GM21619 (cell line): ENCODE measurements around the gene RCBTB1.

Experiments used
- ATAC-seq: cut with Tn5 transposase; IDR thresholded peaks from one replicate; pipeline ENCODE4 v1.9.1; 2021; ENCODE audit not compliant: unreplicated experiment

RCBTB1 gene

DNA sequence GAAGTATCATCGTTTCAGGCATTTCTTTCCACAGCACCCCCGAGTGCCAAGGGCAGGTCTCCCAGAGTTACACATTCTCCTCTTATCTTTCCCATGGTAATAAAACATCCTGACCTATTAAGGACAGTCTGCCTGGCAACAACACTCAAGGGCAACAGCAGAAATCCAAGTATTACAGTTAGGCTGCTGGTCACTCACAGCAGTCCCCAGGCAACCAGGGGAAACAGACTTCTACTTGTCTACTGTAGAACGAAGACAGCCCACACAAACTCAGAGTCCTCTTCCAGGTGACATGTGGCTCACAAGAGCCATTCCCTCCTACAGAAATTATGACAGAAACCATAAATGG is 24.3 kb downstream of the RCBTB1 start:
- no peak for ATAC-seq

DNA sequence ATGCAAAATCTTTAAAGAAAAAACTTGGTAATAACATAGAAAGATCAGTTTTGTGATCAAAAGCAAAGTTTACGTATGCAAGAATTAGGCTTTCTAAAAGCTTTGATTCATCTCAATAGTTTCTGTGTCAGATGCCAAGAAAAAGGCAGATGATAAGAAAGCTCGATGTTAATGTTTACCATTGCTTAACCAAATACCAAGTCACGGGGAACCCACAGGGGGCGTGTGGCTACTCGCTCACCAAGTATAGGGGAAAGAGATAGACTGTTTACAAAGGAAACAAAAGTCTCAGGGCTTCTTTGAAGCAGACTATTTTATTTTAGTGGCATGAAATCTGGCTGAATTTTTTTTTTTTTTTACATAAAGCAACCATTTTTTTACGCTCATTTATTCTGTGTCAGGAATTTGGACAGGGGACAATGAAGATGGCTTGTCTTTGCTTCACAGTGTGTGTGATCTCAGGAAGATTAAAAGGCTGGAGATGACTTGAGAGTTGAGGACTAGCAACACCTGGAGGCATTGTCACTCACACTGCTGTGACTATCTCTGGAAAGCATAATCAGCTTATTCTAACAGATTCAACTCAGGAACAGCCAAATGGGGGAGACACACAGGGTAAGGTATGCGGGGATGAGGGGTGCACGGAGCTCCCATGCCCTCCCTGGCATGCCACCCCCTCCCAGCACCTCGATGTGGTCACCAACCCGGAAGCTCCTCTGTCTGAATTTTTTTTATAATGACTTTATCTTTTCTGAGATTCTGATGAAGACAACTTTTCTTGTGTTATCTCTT is 24.9 kb downstream of the RCBTB1 start:
- no peak for ATAC-seq

DNA sequence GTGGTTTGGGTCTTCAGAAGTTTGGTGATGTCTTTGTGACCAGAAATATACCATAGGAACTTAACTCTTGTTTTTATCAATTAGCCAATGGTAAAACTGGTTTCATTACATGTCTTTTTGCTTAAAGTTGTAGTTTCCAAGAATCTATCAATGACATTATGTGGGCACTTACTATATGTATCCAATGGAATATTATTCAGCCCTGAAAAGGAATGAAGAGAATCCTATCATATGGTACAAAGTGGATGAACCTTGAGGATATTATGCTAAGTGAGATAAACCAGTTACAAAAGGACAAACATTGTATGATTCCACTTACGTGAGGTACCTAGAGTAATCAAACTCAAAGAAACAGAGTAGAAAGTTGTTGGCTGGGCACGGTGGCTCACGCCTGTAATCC is 26.4 kb downstream of the RCBTB1 start:
- no peak for ATAC-seq

DNA sequence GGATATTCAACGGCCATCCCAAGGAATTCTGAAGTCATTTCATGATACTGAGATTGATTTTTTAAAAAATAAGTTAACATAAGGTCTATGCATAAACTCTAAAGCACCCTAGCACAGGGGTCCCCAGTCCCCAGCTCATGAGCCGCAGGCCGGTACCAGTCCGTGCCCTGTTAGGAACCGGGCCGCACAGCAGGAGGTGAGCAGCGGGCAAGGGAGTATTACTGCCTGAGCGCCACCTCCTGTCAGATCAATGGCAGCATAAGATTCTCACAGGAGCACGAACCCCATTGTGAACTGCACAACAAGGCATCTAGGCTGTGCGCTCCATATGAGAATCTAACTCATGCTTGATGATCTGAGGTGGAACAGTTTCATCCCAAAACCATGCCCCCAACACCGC is 31.0 kb downstream of the RCBTB1 start:
- no peak for ATAC-seq

DNA sequence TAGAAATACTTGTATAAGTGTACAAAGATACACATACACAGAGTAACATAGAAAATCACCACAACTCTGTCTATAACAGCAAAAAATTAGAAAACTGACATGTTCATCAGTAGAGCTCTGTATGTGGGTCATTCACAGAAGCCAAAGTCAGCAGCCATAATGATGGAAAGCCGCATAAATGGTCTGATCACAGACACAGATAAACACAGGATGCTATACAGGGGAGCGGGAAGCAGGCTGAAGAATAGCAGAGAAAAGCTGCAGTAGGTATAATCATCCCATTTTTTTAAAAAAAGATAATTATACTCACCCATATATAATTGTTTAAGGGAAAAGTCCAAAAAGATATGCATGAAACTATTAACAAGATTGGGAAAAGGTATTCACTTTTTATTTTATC is 31.5 kb downstream of the RCBTB1 start:
- no peak for ATAC-seq

DNA sequence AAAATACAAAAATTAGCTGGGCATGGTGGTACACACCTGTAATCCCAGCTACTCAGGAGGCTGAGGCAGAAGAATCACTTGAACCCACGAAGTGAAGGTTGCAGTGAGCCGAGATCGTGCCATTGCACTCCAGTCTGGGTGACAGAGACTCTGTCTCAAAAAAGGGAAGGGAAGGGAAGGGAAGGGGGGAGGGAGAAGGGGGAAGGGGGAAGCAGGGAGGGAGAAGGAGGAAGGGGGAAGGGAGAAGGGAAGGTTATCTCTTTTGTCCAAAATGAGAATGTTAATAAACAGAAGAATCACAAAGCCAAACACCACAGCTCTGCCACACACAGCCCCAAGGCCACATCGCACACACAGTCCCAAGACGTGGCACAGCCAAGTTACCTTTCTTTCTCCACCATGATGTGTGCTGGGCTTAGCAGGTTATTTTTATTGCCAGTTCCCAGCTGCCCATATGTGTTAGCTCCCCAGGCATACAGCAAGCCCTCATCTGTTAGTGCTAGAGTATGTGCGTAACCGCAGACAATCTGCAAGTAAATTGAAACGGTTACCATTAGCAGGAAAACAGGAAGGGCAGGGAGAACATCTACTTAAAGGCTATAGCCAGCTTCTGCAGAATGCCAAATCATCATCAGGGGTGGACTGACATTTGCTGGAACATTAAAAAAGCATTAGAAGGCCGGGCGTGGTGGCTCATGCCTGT is 34.3 kb downstream of the RCBTB1 start:
- no peak for ATAC-seq

DNA sequence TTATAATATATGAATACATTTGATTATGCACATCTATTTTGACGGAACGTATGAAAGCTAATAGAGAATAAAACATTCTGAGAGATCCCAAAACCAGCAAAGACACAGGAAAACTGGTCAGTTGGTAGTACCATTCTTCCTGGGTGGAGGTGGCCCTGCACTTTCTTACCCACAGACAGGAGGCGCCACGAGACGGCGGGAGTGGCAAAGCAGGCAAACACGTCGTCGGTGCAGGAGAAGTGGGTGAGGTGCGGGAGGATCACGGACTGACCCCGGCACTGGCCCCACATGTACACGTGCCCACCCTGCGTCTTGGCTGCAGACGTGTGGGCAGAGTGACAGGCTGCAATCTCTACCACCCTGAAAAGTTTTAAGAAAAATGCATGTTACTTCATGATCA is 36.1 kb downstream of the RCBTB1 start:
- ATAC-seq: no peak

DNA sequence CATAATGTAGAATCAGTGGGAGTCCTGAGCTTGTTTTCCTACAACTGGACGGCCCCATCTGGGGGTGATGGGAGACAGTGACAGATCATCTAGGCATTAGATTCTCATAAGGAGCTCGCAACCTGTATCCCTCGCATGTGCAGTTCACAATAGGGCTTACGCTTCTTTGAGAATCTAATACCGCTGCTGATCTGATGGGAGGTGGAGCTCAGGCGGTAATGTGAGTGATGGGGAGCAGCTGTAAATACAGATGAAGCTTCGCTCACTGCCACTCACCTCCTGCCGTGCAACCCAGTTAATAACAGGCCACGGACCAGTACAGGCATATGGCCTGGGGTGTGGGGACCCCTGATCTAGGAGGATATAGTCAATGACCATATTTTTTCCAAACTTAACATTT is 38.8 kb downstream of the RCBTB1 start:
- ATAC-seq: no peak

DNA sequence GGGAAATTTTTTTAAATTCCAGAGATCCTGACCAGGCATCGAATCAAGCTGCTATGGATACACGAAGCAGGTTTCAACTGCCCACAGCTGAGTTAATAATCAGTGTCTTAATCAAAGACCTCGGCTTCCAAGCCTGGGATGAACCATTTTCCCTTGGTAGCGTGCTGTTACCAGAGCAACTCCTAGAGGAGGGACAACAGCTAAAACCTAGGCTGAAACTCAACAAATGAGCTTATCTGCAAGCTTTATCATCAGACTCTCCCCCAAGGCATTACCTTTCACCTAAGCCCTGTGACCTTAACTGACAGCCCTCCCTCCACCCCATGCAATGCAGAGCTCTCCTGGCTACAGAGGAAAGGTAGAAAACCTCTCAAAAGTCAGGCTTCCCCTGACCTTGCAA is 39.7 kb downstream of the RCBTB1 start:
- ATAC-seq: no peak

DNA sequence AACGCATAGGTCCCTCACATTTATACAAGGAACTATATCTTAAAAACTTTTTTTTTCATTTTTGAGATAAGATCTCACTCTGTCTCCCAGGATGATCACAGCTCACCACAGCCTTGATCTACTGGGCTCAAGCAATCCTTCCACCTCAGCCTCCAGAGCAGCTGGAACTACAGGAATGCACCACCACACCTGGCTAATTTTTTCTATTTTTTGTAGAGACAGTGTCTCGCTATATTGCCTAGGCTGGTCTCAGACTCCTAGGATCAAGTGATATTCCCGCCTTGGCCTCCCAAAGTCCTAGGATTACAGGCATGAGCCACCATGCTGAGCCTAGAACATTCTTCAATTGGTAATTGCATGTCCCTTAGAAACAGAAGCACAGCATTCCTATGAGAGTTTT is 41.7 kb downstream of the RCBTB1 start:
- no peak for ATAC-seq

DNA sequence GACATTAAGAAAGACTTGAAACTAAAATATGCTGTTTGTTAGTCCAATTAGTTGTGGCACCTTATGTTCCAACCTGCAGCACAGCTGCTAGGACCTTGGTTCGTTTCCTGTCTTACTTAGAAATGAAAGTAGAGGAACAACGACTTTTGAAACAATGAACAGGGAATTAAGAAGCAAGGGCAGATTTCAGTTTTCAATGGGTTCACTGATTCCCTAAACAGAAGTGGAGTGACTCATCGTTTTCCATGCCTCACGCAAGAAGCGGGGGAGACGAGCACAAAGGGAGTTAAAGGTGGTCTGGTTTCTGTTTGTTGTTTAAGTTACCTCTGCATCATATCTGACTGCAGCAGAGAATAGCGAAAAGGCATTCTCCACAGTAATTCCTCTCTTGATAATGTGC is 44.8 kb downstream of the RCBTB1 start:
- no peak for ATAC-seq

DNA sequence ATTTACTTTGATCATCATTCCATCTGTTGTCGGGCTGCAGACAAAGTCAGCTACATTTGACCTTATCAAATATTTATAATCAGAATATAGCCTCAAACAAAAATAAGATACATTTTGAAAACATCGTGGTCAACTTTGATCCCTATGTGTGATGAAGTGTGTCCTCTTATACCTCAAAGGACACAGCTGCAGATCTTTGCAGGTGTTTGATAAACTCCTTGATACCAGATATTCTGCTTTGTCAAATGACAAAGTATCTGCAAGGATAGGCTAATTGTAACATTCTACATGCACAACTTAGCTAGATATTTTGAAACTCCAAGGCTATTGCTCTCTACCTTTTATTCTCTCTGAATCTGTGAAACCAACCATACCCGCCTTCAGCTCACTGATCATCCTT is 45.6 kb downstream of the RCBTB1 start:
- ATAC-seq: no peak

DNA sequence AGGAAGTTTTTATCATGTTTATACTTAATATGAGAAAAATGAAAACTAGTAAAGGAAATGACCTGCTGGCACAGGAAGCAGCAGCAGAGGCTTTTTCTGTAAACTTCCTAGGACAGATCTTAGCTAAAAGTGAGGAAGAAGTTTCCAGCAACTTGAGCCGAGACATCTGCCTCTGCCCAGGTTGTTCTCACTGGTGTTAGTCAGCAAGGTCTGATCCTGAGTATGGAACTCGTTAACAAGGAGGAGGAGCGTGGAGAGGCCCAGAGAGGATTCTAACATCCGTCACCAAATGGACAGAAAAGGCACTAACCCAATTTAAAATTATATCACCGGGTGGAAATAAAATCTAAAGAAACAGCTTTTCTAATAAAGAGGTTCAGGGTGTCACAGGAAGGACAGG is 46.0 kb downstream of the RCBTB1 start:
- no peak for ATAC-seq

DNA sequence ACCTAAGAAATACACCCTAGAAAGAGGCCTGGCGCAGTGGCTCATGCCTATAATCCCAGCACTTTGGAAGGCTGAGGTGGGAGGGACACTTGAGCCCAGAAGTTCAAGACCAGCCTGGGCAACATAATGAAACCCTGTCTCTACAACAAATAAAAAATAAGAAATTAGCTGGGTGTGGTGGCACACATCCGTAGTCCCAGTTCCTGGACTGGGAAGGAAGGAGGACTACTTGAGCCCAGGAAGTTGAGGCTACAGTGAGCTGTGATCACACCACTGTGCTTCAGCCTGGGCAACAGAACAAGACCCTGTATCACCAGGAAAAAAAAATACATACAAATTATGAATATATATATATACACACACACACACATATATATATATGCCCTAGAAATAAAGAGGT is 47.0 kb downstream of the RCBTB1 start:
- no peak for ATAC-seq

DNA sequence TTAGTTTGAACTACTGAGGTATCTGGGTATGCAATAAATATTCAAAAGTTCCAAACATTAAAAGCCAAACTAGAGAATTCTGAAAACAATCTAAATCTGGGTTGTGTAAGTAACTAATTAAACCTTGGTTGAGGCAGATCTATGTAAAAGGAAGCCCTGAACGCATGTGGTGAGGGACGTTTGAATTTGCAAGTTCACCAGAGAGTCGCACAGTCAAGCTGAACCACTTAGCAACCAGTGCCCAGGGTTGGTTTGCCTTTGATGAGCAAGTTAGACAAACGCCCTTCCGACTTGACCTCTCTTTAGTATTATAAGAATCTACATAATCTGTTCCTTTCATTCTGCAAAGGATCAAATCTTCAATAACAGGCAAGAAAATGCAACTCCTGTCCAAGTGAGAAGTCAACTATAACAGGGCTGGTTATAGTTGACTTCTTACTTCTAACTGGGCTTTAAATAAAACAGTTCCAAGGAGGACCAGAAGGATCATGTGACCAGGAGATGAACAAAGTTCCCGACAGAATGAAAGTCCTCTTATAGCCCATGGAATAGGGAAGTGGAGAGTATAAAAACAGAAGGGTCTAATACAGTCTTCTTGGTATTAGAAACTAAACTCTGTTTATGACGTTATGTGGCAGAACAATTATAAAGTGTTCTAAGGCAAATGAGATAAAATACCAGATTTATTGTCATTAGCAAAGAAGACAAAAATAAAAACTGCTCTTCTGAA is 49.0 kb downstream of the RCBTB1 start:
- no peak for ATAC-seq

DNA sequence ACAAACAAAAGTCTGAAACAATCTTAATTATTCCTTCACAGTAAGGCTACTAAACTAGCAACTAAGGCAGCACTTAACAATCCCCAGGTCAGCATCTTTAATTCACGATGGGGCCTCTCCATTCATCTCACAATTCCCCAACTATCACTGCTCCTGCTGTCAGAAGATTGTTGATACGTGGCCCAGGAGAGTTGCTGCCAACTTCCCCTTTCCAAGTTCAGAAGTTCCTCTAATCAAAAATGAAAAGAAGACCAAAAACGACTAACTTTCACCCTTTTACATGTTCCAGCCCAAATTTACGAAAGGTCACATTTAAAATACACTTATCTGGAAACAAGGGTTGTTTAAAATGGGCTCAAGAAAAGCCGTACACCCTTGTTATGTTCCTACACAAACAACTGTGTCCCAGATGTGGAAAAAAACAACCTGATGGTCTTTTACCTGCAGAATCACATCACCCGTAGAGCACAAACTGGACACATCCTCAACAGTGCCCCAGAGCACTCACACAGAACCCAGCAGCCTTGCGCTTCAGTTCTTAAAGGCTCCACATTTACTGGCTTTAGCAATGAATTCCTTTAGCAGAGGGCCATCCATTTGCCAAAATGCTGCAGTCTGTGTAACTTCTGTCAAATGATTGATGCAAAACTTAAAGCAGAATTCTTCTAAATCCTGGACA is 51.6 kb downstream of the RCBTB1 start:
- no peak for ATAC-seq

DNA sequence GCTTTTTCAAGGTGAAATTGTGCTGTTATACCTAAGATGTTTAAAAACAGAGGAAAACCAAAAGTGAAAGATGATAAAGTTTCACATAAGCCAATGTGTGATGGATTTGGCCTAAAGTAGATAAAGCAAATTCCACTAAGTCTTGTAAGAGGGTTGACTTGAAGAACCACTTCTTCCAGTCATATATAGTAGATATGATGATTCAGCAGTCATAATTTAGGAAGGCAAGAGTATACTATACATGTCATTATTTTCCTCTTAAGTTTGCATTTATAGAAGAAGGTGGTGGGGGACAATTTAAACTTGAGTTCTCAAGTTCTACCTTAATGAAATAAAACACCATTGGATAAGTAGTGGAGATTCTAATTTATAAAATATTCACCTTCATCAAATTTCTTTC is 52.3 kb downstream of the RCBTB1 start:
- no peak for ATAC-seq

DNA sequence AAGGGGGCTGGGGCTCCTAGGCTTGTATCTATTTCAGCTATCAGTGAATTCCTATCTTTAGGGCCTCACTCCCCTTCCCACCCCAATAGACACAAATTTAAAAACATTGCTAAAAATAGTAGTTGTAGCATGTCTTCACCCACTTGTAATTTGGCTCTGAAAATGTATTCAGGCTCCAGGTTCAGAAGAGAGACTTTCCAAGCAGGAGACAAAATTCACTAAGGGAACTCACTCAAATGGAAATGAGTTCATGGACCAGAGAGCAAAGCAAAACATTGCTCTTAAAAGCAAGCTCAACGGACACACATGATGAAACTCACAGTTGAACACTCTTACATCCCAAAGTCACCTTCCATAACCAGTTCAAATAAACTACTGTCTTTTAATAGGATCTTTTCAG is 52.8 kb downstream of the RCBTB1 start:
- no peak for ATAC-seq

DNA sequence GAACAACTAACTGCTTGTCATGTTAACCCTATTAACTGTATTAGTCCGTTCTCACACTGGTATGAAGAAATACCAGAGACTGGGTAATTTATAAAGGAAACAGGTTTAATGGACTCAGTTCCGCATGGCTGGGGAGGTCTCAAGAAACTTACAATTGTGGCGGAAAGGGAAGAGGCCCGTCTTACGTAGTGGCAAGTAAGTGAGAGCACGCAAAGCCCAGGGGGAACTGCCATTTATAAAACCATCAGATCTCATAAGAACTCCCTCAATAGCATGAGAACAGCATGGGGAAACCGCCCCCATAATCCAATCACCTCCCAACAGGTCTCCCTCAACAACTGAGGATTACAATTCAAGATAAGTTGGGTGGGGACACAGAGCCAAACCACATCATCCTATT is 54.9 kb downstream of the RCBTB1 start:
- ATAC-seq: no peak

DNA sequence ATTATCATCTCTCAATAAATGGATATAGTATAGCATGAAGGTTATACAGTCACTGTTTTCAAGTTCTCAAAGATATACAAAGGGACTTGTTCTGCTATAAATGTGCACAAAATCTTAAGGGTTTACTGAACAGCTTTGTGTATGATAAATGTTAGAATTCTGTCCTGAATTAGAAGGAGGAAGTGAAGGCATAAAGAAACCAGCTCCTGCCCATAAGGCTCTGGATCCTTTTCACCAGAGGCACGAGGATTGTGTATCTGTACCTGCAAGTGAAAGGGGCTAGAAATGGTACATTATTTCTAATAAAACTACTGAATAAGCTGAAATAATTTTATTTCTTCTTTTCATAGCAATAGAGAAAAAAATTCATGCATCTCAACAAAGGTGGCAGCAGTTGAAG is 57.2 kb downstream of the RCBTB1 start:
- ATAC-seq: no peak

DNA sequence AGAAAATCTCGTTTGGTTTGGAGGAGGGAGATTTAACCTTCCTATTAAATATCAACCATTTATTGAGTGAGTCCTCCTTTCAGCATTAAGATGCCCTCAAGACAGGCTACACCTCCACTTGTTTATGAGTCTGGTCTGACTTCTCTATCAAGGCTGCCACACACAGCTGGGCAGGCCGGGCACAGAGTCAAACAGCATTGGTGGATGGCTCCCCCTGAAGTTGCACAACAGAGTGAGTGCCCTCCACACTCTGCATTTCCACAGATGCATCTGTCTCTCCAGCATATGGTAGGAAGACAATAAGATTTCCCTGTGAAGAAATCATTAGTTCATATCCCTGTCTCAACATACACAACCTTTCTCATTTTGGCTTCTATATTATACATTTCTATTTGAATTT is 58.2 kb downstream of the RCBTB1 start:
- no peak for ATAC-seq
